Ovary (tissue), 3 donors: ENCODE data around the gene MALL.
"Not testable (repeated sequence)": the region's sequence is repeated elsewhere in the genome, so short reads cannot be mapped to it uniquely, and the experiment has no call there.

Experiments used
- EP300 ChIP-seq: sonication (generic); formaldehyde crosslinking; IDR thresholded peaks from one replicate; pipeline ENCODE4 v1.6.1; 2017; ENCODE audit warnings: antibody characterized with exemption
- POLR2A ChIP-seq: fragments of 450-650 bp; IDR thresholded peaks from one replicate; pipeline ENCODE4 v1.6.1; 2017; ENCODE audit warnings: antibody characterized with exemption, mild to moderate bottlenecking, moderate library complexity
- TF ChIP-seq, protein P1 (sequence below), 3 donors: fragments of 450-650 bp in 2 of 3; fragments of 200-600 bp in 1 of 3; IDR thresholded peaks; one replicate each; pipeline versions ENCODE4 v1.5.1 to v1.8.0; 2016 to 2022; ENCODE audit warnings: antibody characterized with exemption in 3 of 3, mild to moderate bottlenecking in 1 of 3
- donor health status: DM: no; HTN: no; CAD: no.

DNA sequence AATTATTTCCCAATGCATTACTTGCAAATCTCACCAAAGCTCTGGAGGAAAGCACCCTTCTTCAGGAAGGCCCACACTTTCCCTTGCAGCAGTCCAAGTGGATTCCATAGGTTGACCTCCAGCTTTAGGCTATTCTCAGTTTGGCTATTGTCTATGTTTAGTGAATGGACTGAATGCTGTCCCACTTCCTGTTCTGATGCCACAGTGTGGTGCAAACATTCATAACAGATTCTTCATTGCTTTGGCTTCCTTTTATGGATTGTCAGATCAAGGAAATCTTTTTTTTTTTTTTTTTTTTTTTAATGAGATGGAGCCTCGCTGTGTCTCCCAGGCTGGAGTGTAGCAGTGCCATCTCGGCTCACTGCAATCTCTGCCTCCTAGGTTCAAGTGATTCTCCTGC, 55.1 kb downstream of the MALL start:
- TF ChIP-seq, protein P1, sequence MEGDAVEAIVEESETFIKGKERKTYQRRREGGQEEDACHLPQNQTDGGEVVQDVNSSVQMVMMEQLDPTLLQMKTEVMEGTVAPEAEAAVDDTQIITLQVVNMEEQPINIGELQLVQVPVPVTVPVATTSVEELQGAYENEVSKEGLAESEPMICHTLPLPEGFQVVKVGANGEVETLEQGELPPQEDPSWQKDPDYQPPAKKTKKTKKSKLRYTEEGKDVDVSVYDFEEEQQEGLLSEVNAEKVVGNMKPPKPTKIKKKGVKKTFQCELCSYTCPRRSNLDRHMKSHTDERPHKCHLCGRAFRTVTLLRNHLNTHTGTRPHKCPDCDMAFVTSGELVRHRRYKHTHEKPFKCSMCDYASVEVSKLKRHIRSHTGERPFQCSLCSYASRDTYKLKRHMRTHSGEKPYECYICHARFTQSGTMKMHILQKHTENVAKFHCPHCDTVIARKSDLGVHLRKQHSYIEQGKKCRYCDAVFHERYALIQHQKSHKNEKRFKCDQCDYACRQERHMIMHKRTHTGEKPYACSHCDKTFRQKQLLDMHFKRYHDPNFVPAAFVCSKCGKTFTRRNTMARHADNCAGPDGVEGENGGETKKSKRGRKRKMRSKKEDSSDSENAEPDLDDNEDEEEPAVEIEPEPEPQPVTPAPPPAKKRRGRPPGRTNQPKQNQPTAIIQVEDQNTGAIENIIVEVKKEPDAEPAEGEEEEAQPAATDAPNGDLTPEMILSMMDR (IDR thresholded peaks at IDR 0.05), result not testable (repeated sequence)
- not testable (repeated sequence) for TF ChIP-seq POLR2A, EP300
